ENCODE measurements around the gene CHERP. TPM values are rescaled to one million over a fixed set of nuclear protein-coding genes. Genes with fewer than 3 reads are reported as not detected.

The CHERP gene
- total and polyA plus RNA-seq, 2 of the 13 experiments (the other 11 are each of a cell fraction or from before 2014, with no cell fraction given): 4.3 to 5.4 TPM

DNA sequence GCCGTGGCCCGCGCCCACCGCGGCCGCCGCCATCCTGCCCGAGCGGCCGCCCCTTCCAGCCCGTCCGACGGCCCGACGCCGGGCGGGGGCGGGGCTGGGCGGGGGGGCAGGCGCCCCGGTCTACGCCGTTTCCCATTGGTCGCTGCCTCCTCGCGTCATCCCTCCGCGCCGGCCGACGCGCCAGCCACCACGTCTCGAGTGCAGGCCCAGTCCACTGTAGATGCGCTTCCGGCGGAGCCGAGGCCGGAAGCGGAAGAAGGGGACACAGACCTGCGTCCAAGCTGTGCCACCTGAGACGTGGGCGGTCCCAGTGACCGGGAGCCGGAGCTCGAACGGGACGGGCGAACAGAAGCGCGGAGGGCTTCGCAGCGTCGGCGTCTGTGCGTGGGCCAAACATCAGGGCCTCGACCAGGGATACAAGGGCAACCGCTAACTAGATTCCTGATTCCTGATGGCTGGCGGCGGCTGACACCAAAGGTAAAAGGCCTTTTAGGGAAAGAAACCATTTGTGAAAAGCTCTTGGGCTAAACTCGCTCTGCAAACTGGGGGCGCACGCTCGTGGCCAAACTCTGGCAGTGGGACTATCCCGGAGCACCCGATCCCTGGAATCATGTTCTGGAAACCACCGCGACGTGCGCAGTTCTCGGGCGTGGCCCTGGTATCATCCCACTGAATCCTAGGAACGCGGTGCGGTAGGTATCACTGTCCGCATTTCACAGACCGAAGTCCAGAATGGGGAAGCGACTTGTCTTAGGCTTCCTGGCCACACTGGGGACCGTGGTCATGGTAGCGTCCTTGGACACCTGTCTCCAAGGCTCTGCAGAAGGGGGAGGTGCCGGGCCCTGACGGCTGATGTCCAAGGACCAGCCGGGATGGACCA, 30.3 kb upstream of the CHERP start, which contains the start of gene SLC35E1 (continued):
- TF ChIP-seq, protein P1, sequence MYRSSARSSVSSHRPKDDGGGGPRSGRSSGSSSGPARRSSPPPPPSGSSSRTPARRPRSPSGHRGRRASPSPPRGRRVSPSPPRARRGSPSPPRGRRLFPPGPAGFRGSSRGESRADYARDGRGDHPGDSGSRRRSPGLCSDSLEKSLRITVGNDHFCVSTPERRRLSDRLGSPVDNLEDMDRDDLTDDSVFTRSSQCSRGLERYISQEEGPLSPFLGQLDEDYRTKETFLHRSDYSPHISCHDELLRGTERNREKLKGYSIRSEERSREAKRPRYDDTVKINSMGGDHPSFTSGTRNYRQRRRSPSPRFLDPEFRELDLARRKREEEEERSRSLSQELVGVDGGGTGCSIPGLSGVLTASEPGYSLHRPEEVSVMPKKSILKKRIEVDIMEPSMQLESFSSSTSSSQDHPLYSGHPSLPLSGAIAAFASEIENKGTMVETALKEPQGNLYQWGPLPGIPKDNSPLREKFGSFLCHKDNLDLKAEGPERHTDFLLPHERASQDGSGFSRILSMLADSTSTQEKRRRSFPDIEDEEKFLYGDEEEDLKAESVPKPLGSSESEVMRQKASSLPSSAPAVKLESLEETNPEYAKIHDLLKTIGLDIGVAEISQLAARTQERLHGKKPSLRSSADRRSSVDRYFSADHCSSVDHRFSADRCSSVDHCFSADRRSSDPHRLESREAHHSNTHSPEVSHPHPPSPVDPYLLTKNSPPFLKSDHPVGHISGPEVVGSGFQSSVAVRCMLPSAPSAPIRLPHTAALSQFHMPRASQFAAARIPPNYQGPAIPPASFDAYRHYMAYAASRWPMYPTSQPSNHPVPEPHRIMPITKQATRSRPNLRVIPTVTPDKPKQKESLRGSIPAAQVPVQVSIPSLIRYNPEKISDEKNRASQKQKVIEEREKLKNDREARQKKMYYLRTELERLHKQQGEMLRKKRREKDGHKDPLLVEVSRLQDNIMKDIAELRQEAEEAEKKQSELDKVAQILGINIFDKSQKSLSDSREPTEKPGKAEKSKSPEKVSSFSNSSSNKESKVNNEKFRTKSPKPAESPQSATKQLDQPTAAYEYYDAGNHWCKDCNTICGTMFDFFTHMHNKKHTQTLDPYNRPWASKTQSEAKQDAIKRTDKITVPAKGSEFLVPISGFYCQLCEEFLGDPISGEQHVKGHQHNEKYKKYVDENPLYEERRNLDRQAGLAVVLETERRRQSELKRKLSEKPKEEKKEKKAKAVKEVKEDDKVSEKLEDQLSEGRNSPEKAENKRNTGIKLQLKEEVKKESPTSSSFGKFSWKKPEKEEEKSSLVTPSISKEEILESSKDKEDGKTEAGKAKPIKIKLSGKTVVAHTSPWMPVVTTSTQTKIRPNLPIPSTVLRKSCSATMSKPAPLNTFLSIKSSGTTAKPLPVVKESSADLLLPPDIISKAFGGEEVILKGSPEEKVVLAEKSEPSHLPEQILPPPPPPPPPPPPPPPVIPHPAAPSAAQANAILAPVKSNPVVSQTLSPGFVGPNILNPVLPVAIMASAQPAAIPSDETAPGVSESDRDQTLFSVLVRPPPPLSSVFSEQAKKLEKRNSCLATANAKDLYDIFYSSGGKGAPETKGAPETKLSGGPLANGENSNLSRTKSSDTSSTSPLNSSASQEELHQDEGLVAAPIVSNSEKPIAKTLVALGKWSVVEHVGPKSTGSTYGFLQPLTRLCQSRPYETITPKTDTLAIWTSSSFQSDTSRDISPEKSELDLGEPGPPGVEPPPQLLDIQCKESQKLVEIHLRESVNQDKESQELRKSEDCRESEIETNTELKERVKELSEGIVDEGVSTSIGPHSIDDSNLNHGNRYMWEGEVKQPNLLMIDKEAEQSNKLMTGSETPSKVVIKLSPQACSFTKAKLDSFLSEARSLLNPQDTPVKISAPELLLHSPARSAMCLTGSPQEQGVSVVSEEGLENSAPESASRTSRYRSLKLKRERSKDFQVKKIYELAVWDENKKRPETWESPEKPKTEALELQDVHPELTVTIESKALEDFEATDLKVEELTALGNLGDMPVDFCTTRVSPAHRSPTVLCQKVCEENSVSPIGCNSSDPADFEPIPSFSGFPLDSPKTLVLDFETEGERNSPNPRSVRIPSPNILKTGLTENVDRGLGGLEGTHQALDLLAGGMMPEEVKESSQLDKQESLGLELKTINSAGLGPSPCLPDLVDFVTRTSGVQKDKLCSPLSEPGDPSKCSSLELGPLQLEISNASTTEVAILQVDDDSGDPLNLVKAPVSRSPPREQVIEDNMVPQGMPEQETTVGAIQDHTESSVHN (CRISPR knock-in tag; IDR thresholded peaks at IDR 0.05): no peak
- no peak for TF ChIP-seq NCOR1 (IDR thresholded peaks at IDR 0.05; ENCODE audit: borderline replicate concordance, low read length)
- TF ChIP-seq NFKBIZ (CRISPR knock-in tag; IDR thresholded peaks at IDR 0.05): no peak
- TF ChIP-seq ZNF431 (CRISPR knock-in tag; IDR thresholded peaks at IDR 0.05; ENCODE audit: borderline replicate concordance, low read depth): no peak
- TF ChIP-seq, protein P2, sequence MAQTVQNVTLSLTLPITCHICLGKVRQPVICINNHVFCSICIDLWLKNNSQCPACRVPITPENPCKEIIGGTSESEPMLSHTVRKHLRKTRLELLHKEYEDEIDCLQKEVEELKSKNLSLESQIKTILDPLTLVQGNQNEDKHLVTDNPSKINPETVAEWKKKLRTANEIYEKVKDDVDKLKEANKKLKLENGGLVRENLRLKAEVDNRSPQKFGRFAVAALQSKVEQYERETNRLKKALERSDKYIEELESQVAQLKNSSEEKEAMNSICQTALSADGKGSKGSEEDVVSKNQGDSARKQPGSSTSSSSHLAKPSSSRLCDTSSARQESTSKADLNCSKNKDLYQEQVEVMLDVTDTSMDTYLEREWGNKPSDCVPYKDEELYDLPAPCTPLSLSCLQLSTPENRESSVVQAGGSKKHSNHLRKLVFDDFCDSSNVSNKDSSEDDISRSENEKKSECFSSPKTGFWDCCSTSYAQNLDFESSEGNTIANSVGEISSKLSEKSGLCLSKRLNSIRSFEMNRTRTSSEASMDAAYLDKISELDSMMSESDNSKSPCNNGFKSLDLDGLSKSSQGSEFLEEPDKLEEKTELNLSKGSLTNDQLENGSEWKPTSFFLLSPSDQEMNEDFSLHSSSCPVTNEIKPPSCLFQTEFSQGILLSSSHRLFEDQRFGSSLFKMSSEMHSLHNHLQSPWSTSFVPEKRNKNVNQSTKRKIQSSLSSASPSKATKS (CRISPR knock-in tag; IDR thresholded peaks at IDR 0.05): no peak
- no peak for TF ChIP-seq ZSCAN25 (CRISPR knock-in tag; IDR thresholded peaks at IDR 0.05)
- TF ChIP-seq, protein P3, sequence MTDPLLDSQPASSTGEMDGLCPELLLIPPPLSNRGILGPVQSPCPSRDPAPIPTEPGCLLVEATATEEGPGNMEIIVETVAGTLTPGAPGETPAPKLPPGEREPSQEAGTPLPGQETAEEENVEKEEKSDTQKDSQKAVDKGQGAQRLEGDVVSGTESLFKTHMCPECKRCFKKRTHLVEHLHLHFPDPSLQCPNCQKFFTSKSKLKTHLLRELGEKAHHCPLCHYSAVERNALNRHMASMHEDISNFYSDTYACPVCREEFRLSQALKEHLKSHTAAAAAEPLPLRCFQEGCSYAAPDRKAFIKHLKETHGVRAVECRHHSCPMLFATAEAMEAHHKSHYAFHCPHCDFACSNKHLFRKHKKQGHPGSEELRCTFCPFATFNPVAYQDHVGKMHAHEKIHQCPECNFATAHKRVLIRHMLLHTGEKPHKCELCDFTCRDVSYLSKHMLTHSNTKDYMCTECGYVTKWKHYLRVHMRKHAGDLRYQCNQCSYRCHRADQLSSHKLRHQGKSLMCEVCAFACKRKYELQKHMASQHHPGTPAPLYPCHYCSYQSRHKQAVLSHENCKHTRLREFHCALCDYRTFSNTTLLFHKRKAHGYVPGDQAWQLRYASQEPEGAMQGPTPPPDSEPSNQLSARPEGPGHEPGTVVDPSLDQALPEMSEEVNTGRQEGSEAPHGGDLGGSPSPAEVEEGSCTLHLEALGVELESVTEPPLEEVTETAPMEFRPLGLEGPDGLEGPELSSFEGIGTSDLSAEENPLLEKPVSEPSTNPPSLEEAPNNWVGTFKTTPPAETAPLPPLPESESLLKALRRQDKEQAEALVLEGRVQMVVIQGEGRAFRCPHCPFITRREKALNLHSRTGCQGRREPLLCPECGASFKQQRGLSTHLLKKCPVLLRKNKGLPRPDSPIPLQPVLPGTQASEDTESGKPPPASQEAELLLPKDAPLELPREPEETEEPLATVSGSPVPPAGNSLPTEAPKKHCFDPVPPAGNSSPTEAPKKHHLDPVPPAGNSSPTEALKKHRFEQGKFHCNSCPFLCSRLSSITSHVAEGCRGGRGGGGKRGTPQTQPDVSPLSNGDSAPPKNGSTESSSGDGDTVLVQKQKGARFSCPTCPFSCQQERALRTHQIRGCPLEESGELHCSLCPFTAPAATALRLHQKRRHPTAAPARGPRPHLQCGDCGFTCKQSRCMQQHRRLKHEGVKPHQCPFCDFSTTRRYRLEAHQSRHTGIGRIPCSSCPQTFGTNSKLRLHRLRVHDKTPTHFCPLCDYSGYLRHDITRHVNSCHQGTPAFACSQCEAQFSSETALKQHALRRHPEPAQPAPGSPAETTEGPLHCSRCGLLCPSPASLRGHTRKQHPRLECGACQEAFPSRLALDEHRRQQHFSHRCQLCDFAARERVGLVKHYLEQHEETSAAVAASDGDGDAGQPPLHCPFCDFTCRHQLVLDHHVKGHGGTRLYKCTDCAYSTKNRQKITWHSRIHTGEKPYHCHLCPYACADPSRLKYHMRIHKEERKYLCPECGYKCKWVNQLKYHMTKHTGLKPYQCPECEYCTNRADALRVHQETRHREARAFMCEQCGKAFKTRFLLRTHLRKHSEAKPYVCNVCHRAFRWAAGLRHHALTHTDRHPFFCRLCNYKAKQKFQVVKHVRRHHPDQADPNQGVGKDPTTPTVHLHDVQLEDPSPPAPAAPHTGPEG (CRISPR knock-in tag; IDR thresholded peaks at IDR 0.05): peak; percentile 88
- TF ChIP-seq GFI1 (CRISPR knock-in tag; IDR thresholded peaks at IDR 0.05; ENCODE audit: borderline replicate concordance): no peak
- TF ChIP-seq, protein P4, sequence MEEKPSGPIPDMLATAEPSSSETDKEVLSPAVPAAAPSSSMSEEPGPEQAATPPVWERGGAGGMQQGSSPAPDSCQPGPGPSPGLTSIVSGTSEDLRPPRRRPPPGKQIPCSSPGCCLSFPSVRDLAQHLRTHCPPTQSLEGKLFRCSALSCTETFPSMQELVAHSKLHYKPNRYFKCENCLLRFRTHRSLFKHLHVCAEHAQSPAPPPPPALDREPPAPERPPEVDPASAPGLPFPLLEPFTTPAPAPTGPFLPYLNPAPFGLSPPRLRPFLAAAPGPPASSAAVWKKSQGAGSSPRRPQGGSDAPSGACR (CRISPR knock-in tag; IDR thresholded peaks at IDR 0.05): no peak; the same call in 1 of the 2 replicates
- TF ChIP-seq KAT2B (IDR thresholded peaks at IDR 0.05; ENCODE audit: borderline replicate concordance, low read depth, low read length): no peak

Data from HepG2 (cell line).